NCI-H2081 treated with DMSO at 0.1 percent for 48 hours (cell line): ENCODE data around the gene TMEM181.
A peak's percentile ranks its signal among the peaks of the same experiment; 100 is the strongest.
"Not testable (repeated sequence)": the region's sequence is repeated elsewhere in the genome, so short reads cannot be mapped to it uniquely, and the experiment has no call there.

Experiments
- DNase-seq: peaks from one replicate; lab custom pipeline; 2025; lab: John Stamatoyannopoulos, UW

The TMEM181 gene

GRCh38 chr6:158559895-158560835 is at the start of gene TMEM181:
TSS of gene TMEM181 (plus strand) at chr6:158560091. CDS start at chr6:158560225, 134 bp downstream.
- DNase-seq, result no peak

GRCh38 chr6:158512809-158513208 is 47.1 kb upstream of the TMEM181 start:
- DNase-seq, result no peak

GRCh38 chr6:158514176-158514575 is 45.7 kb upstream of the TMEM181 start:
- no peak for DNase-seq

- DNase-seq, result no peak
Measured at GRCh38 chr6:158514991-158515390, 44.9 kb upstream of the TMEM181 start.

- no peak for DNase-seq
Measured at GRCh38 chr6:158516098-158516497, 43.8 kb upstream of the TMEM181 start.

- DNase-seq, result no peak
Measured at GRCh38 chr6:158517038-158517437, 42.9 kb upstream of the TMEM181 start.

GRCh38 chr6:158517581-158517980 is 42.3 kb upstream of the TMEM181 start:
- no peak for DNase-seq

- peak; percentile 15 for DNase-seq
Measured at GRCh38 chr6:158518191-158519127, 41.4 kb upstream of the TMEM181 start.

- no peak for DNase-seq
Measured at GRCh38 chr6:158519300-158519699, 40.6 kb upstream of the TMEM181 start.

- DNase-seq, result no peak
Measured at GRCh38 chr6:158519761-158520160, 40.1 kb upstream of the TMEM181 start.

GRCh38 chr6:158520975-158521374 is 38.9 kb upstream of the TMEM181 start:
- not testable (repeated sequence) for DNase-seq

GRCh38 chr6:158521759-158522158 is 38.1 kb upstream of the TMEM181 start:
- no peak for DNase-seq

- DNase-seq, result no peak
Measured at GRCh38 chr6:158522616-158523015, 37.3 kb upstream of the TMEM181 start.

GRCh38 chr6:158524311-158524710 is 35.6 kb upstream of the TMEM181 start:
- DNase-seq, result no peak

- DNase-seq, result not testable (repeated sequence)
Measured at GRCh38 chr6:158527858-158528257, 32.0 kb upstream of the TMEM181 start.

- no peak for DNase-seq
Measured at GRCh38 chr6:158528826-158529225, 31.1 kb upstream of the TMEM181 start.

GRCh38 chr6:158529629-158530028 is 30.3 kb upstream of the TMEM181 start:
- DNase-seq, result no peak

- DNase-seq, result no peak
Measured at GRCh38 chr6:158531566-158531965, 28.3 kb upstream of the TMEM181 start.

- no peak for DNase-seq
Measured at GRCh38 chr6:158531970-158532369, 27.9 kb upstream of the TMEM181 start.

- no peak for DNase-seq
Measured at GRCh38 chr6:158536084-158536890, 23.6 kb upstream of the TMEM181 start.

GRCh38 chr6:158536891-158537798 is 22.7 kb upstream of the TMEM181 start:
- DNase-seq, result no peak
